HG03025 (cell line): ENCODE data around the gene EBF3.

Source experiments
- ATAC-seq: cut with Tn5 transposase; IDR thresholded peaks from one replicate; pipeline ENCODE4 v1.9.1; 2021; ENCODE audit warnings: mild to moderate bottlenecking, moderate library complexity; ENCODE audit not compliant: unreplicated experiment, low FRiP score

The EBF3 gene

DNA sequence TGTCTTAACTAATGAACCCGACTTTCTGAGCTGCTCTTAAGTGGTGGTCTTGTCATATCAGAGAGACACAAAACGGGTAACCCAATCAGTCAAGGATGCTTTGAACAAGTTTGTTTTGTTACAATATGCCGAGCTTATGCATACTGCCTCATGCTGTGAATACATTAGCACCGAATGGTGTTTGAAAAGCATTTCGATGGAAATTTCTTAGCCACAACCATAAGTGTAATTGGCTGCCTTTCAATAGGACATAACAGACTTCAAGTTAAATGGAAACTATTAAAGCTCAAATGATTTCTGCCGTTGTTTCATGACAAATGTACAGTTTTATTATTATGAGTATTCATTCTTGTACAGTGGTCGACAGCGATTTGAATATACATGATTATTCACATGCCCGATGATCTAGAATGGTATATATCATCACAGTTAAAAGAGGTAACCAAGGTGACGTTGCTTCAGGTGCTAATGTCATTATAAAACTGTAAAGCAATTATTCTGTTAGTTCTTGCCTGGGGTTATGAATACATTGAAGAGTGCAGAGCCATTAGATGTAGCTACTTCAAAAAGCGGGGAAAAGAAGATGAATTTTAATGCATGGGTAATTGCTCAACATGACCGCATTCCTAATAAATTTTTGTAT lies 118.8 kb downstream of the EBF3 start:
- no peak for ATAC-seq

DNA sequence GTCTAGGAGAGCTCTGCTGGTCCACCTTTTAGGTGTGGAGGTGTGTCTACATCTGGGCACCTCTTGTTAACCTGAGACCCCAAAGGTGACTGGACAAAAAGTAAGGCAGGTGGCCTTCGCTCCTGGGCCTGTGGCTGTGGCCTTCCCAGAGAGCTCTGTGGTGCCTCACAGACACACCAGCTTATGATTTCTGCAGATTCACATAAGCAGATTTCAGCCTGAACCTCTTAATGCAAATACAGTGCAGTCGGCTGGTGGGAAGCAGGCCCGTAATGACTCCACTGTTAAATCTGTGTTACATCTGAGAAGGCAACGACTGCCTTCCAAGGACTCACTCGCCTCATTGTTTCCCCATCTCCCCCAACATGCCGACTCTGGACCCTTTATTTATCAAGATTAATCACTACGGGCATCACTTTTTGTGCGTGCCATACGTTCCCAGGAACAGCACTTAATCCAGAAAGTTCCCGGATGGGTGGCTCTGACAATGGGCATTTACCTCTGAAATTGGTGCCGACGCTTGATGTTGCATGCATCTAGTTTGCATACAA lies 119.8 kb downstream of the EBF3 start:
- no peak for ATAC-seq

- ATAC-seq, result no peak
Observed at GRCh38 chr10:129843702-129844101, 120.4 kb downstream of the EBF3 start.

GRCh38 chr10:129843131-129843541 lies 120.9 kb downstream of the EBF3 start:
- no peak for ATAC-seq

DNA sequence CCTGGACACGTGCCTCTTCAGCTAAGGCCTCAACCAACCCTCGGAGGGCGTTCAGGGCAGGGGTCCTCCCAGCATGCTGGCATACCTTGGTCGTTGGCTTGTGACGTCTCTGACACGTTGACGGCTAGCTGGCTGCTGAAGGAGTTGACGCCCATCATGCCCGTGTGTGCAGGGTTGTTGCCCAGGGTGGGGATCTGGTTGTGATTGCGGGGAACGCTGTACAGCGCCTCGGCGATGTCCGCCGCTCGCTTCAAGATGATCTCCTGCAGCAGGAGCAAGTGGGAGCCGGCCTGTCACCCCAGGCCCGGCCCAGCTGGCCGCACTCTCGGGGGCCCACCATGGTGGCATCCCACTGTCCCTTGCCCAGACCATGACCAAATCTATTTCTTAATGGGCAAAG lies 122.0 kb downstream of the EBF3 start:
- no peak for ATAC-seq

- no peak for ATAC-seq
Observed at GRCh38 chr10:129841590-129841989, 122.5 kb downstream of the EBF3 start.

GRCh38 chr10:129841071-129841470 lies 123.0 kb downstream of the EBF3 start:
- ATAC-seq, result no peak

- ATAC-seq, result no peak
Observed at GRCh38 chr10:129840196-129840590, 123.9 kb downstream of the EBF3 start.

GRCh38 chr10:129839285-129840195 lies 124.5 kb downstream of the EBF3 start:
- ATAC-seq, result no peak

GRCh38 chr10:129838794-129839193 lies 125.3 kb downstream of the EBF3 start:
- ATAC-seq, result no peak

GRCh38 chr10:129837909-129838582 lies 126.0 kb downstream of the EBF3 start:
- ATAC-seq, result no peak

- no peak for ATAC-seq
Observed at GRCh38 chr10:129836253-129836652, 127.8 kb downstream of the EBF3 start.

DNA sequence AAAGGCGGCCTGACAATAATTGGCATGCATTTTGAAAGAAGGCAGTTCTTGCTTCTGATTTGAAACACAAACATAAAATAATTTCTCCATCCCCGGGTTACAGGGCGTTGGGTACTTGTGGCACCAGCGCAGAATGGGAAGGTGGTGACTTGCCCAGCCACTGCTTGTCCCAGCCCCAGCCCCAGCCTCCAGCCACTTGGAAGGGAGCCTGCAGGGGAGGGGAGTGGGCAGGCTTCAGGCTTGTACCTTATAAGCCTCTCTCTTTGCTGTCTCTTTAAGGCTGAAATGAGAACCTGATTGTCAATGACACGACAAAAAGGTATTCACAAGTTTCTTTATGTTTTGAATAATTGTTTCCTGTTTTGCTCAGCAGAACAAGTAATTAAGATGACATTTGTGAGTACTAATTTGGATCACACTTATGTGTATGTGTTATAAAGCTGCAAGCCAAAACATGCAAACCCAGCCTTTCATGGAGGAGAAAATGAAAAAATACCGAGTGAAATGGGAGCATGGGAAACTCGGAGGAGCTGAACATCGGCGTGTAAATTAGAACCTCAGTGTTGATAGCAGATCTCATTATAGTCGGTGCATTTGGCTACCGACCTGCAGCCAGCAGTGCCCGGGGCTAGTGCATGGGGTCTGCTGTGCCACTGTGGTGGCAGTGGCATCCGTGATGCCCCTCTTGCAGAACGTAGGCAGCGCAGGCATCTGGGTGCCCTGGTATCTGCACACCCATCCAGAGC lies 129.9 kb downstream of the EBF3 start:
- no peak for ATAC-seq

DNA sequence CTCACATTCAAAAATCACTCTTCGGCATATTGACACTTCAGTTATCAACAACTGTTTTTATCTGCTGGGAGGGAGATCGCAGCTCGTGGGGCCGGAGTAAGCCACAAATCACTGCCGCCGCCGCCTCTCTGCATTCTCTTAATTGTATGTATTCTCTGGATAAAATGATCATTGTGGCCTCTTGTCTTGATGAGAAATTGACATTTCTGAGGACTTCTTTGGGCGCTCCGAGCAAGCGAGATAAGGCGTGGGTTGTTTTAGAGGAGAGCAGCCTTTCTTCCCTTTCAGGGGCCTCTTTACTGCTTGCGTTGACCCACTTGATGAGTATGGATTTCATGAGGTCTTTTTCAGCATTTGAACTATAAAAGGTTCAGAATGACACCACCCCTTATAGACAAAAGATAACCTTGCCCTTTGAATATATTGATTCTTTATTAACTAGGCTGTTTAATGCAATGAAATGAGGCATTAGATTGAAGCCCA lies 130.6 kb downstream of the EBF3 start:
- ATAC-seq, result no peak

- no peak for ATAC-seq
Observed at GRCh38 chr10:129832573-129833467, 131.3 kb downstream of the EBF3 start.

GRCh38 chr10:129831150-129831549 lies 132.9 kb downstream of the EBF3 start:
- ATAC-seq, result no peak

- no peak for ATAC-seq
Observed at GRCh38 chr10:129825826-129826225, 138.2 kb downstream of the EBF3 start.

GRCh38 chr10:129825221-129825620 lies 138.9 kb downstream of the EBF3 start:
- no peak for ATAC-seq

- ATAC-seq, result no peak
Observed at GRCh38 chr10:129820451-129820850, 143.6 kb downstream of the EBF3 start.
